ENCODE results near the gene CSF2.
"Not testable (repeated sequence)": the region's sequence is repeated elsewhere in the genome, so short reads cannot be mapped to it uniquely, and the experiment has no call there.

CSF2 gene

GRCh38 chr5:132094393-132095076, 20.9 kb downstream of the CSF2 start:
- DNase-seq: no peak

DNA sequence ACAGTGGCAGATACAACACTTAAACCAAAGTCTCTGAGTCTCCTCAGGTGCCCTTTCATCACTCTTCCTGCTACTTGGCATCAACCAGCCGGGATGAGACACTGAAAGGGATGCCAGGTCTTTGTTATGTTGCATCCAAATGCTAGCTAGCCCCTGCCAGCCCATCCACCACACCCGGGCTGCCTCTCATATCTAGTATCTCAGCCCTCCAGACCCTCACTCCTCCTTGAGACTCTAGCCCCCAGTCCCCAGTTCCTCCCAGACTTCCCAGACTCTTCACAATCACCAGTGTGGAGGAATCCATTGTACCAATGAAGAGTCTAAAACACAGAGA, 21.5 kb downstream of the CSF2 start:
- no peak for DNase-seq

DNA sequence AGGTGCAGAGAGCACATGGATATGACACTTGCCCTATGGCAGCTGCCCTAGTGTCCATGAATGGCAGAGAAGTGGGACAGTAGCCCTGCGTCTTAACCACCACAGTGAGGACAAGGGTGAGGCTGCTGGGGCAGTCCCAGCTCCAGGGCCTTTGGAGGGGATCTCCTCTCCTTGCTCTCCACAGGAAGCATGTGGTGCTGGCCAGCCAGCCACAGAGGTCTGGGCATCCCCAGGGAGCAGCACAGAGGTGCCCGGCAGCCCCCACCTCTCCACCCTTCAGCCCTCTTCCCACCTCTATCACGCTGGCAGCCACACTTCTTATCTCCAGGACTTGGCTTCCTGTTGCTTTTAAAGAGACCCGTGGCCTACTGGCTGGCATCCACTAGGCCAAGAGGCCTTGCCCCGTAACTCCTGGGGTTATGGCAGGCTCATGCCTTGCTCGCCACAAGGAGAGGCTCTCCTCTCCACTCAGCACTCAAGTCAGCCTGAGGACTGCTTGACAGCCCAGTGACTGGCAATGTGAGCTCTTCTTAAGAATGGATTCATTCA, 21.9 kb downstream of the CSF2 start:
- no peak for DNase-seq

GRCh38 chr5:132096904-132097303, 23.3 kb downstream of the CSF2 start:
- no peak for DNase-seq

GRCh38 chr5:132098151-132098594, 24.6 kb downstream of the CSF2 start:
- no peak for DNase-seq

DNA sequence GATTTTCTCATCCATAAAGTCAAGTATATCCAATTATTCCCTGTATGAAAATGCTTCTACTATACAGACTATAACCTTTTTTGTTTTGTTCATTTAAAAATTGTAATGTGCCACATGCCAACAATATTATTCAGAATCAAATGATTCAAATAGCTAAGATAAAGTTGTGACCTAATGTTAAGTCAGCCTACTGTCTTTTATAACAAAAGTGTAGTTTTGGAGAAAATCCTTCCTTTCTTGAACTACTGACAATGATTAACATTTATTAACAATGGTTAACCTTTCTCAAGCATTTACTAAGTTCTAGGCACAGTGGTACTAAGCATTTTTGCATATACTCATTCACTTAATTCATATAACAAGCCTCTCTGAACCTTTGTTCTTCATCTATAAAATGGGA, 25.0 kb downstream of the CSF2 start:
- DNase-seq: no peak

- DNase-seq: no peak
These were observed 25.6 kb downstream of the CSF2 start for GRCh38 chr5:132099076-132099748.

DNA sequence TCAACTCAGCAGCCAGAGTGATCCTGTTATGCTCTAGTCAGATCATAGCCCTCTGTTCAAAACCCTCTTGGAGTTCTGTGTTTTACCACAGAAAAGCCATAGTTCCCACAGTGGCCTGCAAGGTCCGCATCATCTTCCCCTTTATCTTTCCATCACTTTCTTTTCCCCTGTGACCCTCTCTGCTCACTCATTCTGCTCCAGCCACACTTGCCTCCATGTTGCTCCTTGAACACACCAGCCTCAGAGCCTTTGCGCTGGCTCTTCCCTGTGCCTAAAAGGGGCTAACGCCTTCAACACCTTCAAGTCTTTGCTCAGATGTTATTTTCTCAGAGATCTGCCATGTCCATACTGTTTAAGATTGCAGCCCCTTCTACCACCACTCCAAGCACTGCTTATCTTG, 26.3 kb downstream of the CSF2 start:
- DNase-seq: no peak

- no peak for DNase-seq
These were observed 27.2 kb downstream of the CSF2 start for GRCh38 chr5:132100672-132101261.

DNA sequence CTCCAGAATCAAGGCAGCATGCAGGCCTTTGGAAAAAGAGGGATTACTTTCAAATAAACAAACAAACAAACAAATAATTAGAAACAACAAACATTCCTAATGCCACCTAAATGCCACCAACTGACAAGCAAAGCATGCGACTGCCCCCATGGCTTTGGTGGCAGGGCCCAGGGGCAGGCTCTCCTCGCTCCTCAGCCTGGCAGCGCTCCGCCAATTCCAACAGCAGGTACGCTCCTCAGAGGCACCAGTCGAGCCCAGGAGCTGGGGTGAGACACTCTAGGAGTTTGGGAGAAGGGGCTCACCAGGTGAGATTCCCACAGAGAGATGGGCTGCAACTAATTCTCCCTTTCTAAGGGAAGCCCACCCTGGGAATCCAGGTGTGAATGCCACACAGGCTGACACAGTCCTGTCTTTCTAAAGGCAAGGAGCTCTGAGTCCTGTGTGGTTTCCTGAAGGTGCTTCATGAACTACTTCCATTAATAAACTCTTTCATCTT, 27.8 kb downstream of the CSF2 start:
- DNase-seq: no peak

DNA sequence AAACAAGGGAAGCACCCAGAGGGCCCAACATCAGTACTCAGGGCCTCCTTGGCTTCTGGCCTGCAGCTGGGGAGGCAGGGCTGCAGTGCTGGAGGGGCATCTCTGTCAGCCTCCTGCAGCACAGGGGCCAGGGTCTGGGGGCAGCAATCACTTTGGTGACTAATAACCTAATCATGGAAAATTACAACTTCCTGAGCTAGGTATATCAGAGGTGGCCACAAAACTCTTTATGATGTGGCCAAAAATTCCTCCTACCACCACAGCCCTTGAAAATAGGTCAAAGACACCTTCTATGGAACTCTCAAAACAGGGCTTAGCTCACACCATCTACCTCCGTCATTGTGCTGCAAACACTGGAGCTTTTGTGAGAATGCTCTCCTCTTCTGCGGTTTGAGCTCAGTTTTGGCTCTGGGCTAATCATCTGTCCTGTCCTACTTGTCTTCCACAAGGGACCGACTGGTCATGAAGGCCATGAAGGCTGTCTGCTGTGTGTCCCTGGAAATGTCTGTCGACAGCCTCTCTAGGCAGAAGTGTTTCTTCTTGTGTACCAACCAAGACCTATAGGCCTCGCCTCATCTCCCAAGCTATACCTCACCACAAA, 28.6 kb downstream of the CSF2 start:
- no peak for DNase-seq

DNA sequence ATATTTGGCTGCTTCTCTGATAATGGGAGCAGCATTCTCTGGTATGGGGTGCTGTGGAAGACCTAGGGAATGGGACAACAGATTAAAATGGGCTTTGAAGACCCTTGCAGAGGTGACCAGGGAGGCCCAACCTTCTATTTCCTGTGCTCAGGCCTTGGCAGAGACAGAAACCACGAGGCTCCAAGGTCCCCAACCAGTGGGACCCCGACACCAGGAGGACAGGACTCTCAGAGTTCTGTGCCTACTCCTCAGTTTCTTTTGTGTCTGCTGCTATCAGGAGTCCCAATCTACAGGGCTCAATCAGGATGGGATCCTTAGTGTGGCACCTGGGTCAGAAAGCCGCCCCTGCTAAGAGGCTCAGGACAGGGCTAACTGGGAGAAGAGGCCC, 29.3 kb downstream of the CSF2 start:
- DNase-seq: no peak

- DNase-seq: no peak
These were observed 29.9 kb downstream of the CSF2 start for GRCh38 chr5:132103332-132103951.

DNA sequence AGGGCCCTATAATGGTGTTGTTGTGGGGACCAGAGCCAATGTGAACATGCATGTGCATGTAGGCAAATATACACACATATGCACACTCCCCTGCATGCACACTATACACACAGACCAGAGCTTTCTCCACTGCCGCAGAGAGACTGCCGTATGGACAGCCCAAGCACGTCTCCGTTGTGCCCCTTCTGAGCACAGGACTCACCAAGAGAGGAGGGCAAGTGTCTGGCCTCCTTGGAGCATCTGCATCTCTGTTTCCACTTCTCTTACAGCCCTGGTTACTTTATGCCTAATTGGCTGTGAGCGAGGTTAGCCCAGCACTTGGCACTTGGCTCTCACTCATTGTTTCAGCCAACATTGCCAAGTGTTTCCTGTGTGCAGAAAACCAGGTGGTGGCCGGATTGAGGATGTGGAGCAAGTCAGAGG, 30.4 kb downstream of the CSF2 start:
- DNase-seq: no peak

DNA sequence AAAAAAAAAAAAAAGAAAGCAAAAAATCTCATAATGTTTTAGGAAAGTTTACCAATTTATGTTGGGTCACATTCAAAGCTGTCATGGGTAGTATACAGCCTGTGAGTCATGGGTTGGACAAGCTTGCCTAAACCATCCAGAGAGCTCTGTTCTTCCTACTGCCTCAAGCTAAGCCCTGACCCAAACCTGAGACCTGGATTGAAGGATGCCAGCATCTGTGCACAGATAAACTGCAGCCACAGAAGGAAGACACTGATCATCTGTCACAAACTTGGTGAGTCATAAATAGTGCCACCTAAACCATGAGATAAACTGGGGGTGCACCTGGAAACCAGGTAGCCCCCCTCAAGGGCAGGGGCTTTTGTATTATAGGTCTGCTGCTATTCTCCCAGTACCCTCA, 31.0 kb downstream of the CSF2 start:
- DNase-seq: no peak

GRCh38 chr5:132105688-132106087, 32.1 kb downstream of the CSF2 start:
- no peak for DNase-seq

DNA sequence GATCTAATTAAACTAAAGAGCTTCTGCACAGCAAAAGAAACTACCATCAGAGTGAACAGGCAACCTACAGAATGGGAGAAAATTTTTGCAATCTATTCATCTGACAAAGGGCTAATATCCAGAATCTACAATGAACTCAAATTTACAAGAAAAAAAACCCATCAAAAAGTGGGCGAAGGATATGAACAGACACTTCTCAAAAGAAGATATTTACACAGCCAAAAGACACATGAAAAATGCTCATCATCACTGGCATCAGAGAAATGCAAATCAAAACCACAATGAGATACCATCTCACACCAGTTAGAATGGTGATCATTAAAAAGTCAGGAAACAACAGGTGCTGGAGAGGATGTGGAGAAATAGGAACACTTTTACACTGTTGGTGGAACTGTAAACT, 34.9 kb downstream of the CSF2 start:
- DNase-seq: not testable (repeated sequence)

DNA sequence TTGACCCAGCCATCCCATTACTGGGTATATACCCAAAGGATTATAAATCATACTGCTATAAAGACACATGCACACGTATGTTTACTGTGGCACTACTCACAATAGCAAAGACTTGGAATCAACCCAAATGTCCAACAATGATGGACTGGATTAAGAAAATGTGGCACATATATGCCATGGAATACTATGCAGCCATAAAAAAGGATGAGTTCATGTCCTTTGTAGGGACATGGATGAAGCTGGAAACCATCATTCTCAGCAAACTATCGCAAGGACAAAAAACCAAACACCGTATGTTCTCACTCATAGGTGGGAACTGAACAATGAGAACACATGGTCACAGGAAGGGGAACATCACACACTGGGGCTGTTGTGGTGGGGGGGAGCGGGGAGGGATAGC, 35.4 kb downstream of the CSF2 start:
- DNase-seq: not testable (repeated sequence)

- no peak for DNase-seq
These were observed 36.0 kb downstream of the CSF2 start for GRCh38 chr5:132109494-132110053.

- no peak for DNase-seq
These were observed 36.6 kb downstream of the CSF2 start for GRCh38 chr5:132110195-132110594.

- no peak for DNase-seq
These were observed 37.3 kb downstream of the CSF2 start for GRCh38 chr5:132110930-132111329.

DNA sequence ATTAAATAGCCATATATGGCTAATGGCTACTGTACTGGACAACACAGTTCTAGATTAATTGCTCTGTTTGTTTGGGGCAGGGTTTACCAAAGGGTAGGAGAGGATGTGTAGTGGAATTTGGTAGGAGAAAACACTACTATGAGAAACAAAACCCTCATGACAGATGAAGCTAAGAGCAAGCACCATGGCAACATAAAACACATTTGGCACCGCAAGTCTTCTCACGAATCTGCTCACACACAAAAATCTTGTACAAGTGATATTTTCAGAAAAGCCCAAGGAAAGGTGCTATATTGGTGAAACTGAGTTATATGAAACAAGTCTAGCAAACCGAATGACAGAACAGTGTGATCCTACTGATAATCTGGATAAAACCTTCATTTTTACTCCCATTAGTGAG, 38.5 kb downstream of the CSF2 start:
- DNase-seq: no peak

All from NCI-H1436 treated with DMSO at 0.1 percent for 48 hours (cell line).